Mucosa of stomach (tissue), 1 donor: Measurements from ENCODE around the gene ABCC11.

Source experiments
- H3K27me3 ChIP-seq: one replicate; pipeline ENCODE4 v1.7.0; 2013; ENCODE audit warnings: mild to moderate bottlenecking, low read length; ENCODE audit not compliant: control insufficient read depth, insufficient read depth
- H3K36me3 ChIP-seq: one replicate; pipeline ENCODE4 v1.7.0; 2013; ENCODE audit warnings: low read length; ENCODE audit not compliant: control insufficient read depth, insufficient read depth
- H3K4me1 ChIP-seq: one replicate; pipeline ENCODE4 v1.7.0; 2013; ENCODE audit warnings: mild to moderate bottlenecking, low read length; ENCODE audit not compliant: control insufficient read depth, insufficient read depth
- H3K4me3 ChIP-seq: one replicate; pipeline ENCODE4 v1.7.0; 2013; ENCODE audit warnings: low read length
- H3K9ac ChIP-seq: one replicate; pipeline ENCODE4 v1.7.0; 2013; ENCODE audit warnings: mild to moderate bottlenecking, low read length, moderate library complexity
- H3K9me3 ChIP-seq: one replicate; pipeline ENCODE4 v1.7.0; 2013; ENCODE audit warnings: mild to moderate bottlenecking, low read length, moderate library complexity; ENCODE audit not compliant: control insufficient read depth
- donor health status: Pancreatic carcinoma.

The ABCC11 gene

GRCh38 chr16:48153774-48154173 is 93.6 kb downstream of the ABCC11 start:
- H3K27me3 ChIP-seq: peaks cover 10% of the 10 kb centered on the region
- H3K36me3 ChIP-seq: no peaks in the 10 kb centered on the region
- H3K4me3 ChIP-seq: no peak overlapping the region
- H3K4me1 ChIP-seq: no peaks in the 10 kb centered on the region
- H3K9me3 ChIP-seq: no peaks in the 10 kb centered on the region
- no peak overlapping the region for H3K9ac ChIP-seq

GRCh38 chr16:48152226-48152625 is 95.1 kb downstream of the ABCC11 start:
- Histone ChIP-seq H3K9me3 (no peaks in the 10 kb centered on the region), H3K4me1 (no peaks in the 10 kb centered on the region), H3K36me3 (no peaks in the 10 kb centered on the region), H3K9ac (no peak overlapping the region), H3K27me3 (peaks cover 10% of the 10 kb centered on the region), H3K4me3 (no peak overlapping the region)

GRCh38 chr16:48150707-48151106 is 96.6 kb downstream of the ABCC11 start:
- H3K9ac ChIP-seq: no peak overlapping the region
- no peak overlapping the region for H3K4me3 ChIP-seq
- no peaks in the 10 kb centered on the region for H3K4me1 ChIP-seq
- peaks cover 6% of the 10 kb centered on the region for H3K27me3 ChIP-seq
- no peaks in the 10 kb centered on the region for H3K36me3 ChIP-seq
- no peaks in the 10 kb centered on the region for H3K9me3 ChIP-seq

DNA sequence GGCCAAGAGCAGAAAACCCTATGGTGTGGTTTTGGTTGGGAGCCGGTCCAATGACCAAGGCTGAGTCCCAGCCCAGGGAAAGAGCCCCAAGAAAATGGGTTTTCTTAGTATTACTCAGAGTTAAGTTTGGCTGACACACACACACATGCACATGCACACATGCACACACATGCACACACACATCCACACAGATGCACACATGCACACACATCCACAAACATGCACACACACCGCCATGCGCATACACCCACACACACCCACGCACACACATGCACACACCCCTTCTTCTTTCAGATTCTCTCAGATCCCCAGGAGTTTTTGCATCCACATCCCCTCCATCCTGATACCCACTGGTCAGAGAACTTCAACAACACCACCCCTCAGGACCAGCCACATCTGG is 100.6 kb downstream of the ABCC11 start:
- H3K4me3 ChIP-seq: no peak overlapping the region
- H3K36me3 ChIP-seq: no peaks in the 10 kb centered on the region
- H3K27me3 ChIP-seq: no peaks in the 10 kb centered on the region
- no peaks in the 10 kb centered on the region for H3K9me3 ChIP-seq
- H3K4me1 ChIP-seq: no peaks in the 10 kb centered on the region
- H3K9ac ChIP-seq: no peak overlapping the region

DNA sequence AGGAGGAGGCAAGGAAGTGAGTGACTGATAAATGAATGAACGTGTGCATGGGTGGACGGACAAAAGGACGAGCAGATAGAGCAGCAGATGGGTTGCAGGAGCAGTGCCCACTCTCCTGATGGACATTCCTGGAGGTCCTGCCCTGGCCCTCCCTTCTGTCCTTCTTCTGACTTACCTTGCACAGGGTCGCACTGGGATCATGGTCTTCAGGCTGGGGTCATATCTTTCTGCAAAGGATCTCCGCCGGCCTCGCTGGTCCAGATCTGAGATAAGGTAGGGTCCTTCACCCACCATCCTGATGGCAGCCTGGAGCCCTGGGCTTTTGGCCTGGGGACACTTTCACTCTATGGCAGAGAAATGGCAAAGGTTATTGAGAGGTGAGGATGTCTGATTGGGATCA is 101.2 kb downstream of the ABCC11 start:
- Histone ChIP-seq H3K27me3 (no peaks in the 10 kb centered on the region), H3K4me3 (no peak overlapping the region), H3K9me3 (no peaks in the 10 kb centered on the region), H3K9ac (no peak overlapping the region), H3K36me3 (no peaks in the 10 kb centered on the region), H3K4me1 (no peaks in the 10 kb centered on the region)

GRCh38 chr16:48143812-48144368 is 103.4 kb downstream of the ABCC11 start:
- Histone ChIP-seq H3K36me3 (no peaks in the 10 kb centered on the region), H3K9me3 (no peaks in the 10 kb centered on the region), H3K9ac (no peak overlapping the region), H3K4me3 (no peak overlapping the region), H3K27me3 (no peaks in the 10 kb centered on the region), H3K4me1 (no peaks in the 10 kb centered on the region)

DNA sequence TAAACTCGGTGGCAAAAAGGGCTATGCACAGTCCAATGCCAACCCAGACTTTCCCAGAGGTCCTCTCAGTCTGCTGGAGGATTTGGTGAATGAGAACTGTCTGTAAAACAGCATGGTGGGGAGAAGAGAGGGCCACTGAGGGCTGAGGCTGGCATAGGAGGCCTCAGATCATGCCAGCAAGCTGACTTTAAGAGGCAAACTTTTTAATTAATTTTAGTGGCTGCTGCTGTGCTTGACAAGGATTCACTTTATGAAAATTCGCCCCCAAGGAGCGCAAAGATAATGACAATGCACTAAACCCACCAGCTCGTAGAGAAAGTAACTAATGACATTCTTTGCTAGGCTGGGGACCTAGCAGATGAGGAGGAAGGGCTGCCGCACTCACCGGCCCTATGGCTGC is 106.5 kb downstream of the ABCC11 start:
- Histone ChIP-seq H3K9me3 (no peaks in the 10 kb centered on the region), H3K36me3 (no peaks in the 10 kb centered on the region), H3K27me3 (no peaks in the 10 kb centered on the region), H3K4me3 (no peak overlapping the region), H3K4me1 (no peaks in the 10 kb centered on the region), H3K9ac (no peak overlapping the region)

GRCh38 chr16:48139517-48139916 is 107.8 kb downstream of the ABCC11 start:
- Histone ChIP-seq H3K9ac (no peak overlapping the region), H3K27me3 (no peaks in the 10 kb centered on the region), H3K4me3 (no peak overlapping the region), H3K4me1 (no peaks in the 10 kb centered on the region), H3K36me3 (no peaks in the 10 kb centered on the region), H3K9me3 (no peaks in the 10 kb centered on the region)

DNA sequence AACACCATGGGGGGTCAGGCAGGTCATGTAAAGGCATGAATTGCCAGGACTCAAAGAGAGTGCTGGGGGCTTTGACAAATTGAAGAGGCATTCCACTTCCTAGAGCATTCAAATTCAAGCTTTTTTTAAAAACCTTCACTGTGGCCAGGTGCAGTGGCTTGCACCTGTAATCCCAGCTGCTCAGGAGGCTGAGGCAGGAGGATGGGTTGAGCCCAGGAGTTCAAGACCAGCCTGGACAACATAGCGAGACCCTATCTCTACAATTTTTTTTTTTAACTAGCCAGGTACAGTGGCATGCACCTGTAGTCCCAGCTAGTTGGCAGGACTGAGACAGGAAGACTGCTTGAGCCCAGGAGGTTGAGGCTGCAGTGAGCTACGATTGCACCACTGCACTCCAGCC is 108.8 kb downstream of the ABCC11 start:
- no peaks in the 10 kb centered on the region for H3K36me3 ChIP-seq
- no peaks in the 10 kb centered on the region for H3K4me1 ChIP-seq
- H3K9me3 ChIP-seq: no peaks in the 10 kb centered on the region
- no peak overlapping the region for H3K4me3 ChIP-seq
- no peak overlapping the region for H3K9ac ChIP-seq
- H3K27me3 ChIP-seq: no peaks in the 10 kb centered on the region

GRCh38 chr16:48137822-48138221 is 109.5 kb downstream of the ABCC11 start:
- Histone ChIP-seq H3K36me3 (no peaks in the 10 kb centered on the region), H3K4me3 (no peak overlapping the region), H3K9ac (no peak overlapping the region), H3K27me3 (no peaks in the 10 kb centered on the region), H3K9me3 (no peaks in the 10 kb centered on the region), H3K4me1 (no peaks in the 10 kb centered on the region)

DNA sequence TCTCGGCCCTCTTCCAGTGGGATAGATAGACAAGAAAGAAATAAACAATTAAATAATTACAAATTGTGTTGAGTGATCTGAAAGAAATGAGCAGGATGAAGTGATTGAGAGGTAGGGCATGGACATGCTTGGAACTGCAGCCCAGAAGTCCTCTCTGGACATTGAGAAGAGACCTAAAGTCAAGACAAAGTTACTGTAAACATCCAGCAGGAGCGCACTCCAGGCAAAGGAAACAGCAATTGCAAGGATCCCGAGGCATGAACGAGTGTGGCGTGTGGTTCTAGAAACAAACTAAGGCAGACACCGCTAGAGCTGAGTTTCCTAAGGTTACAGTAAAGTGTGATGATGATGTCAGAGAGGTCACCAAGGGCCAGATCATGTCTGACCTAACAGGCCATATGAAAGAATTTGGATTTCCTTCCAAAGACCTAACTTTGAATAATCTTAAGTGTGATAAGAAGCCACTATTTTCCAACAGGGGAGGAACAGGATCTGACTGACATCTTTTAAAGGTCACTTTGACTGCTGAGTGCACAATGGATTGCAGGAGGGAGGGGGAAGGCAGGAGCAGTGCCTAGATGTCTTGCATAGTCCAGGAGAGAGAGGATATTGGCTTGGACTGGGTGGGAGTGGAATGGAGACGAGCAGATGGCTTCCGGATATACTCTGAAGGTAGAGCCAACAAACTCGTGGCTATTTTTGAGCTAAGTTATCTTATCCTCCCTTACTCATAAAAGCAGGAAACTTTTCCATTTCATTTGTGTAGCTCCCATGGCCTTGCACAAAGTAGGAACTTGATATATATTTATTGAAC is 110.6 kb downstream of the ABCC11 start:
- H3K27me3 ChIP-seq: no peaks in the 10 kb centered on the region
- no peak overlapping the region for H3K9ac ChIP-seq
- no peaks in the 10 kb centered on the region for H3K9me3 ChIP-seq
- no peaks in the 10 kb centered on the region for H3K36me3 ChIP-seq
- no peak overlapping the region for H3K4me3 ChIP-seq
- H3K4me1 ChIP-seq: no peaks in the 10 kb centered on the region

DNA sequence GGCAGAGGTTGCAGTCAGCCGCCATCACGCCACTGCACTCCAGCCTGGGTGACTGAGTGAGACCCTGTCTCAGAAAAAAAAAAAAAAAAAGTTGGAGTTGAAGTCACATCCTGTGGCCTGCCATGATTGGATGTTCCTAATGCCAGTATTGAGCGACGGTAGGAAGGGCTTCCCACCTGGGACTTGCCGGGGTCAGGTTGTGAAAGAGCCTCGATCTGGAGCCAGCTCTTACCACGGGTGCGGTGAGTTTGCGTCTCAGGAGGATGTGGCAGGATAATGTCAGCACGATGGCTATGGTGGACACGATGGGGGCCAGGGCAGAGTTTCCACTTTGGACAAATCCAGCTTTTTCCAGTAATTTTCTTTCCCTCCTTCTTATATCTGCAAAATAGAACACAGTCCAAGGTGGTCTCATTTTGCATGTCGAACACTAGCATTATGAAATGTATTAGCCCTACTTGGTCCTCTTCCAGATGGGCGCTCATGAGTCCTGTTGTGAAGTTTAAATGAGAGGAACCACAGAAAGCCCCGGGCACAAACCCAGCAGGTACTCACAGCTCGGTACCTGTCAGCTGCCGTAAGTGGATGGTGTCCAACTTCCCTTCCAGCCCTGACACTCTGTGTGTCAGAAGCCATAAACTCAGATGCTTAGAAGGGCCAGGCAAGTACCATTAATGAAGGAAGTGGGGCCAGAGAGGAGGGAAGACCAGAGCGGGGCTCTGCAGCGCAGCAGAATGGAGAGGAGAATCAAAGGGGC is 113.7 kb downstream of the ABCC11 start:
- Histone ChIP-seq H3K9me3 (no peaks in the 10 kb centered on the region), H3K4me1 (no peaks in the 10 kb centered on the region), H3K4me3 (no peak overlapping the region), H3K27me3 (no peaks in the 10 kb centered on the region), H3K36me3 (no peaks in the 10 kb centered on the region), H3K9ac (no peak overlapping the region)
